Measurements from ENCODE around the gene ADAM22.

Gene ADAM22

DNA sequence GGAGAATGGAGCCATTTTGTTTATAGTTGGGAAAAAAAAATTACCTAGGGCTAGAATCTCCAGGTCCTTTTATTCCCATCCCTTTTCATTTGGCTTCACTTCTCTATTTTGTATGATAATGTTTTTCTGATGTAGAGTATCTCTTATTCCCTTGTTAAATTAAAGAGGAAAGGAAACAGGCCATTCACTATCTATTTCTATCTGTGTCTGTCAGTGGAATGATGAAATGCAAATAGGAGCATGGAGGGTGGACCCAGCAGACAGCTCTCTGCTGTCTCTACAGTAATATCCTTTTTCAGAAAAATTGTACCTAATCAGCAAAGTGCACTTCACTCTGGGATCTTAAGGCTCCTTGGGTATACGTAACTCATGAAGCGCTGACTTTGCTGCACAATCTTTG lies 149.8 kb downstream of the ADAM22 start:
- no peak for TF ChIP-seq POLR2AphosphoS5 (IDR thresholded peaks at IDR 0.05; ENCODE audit: low read depth, low read length)
- no peak for TF ChIP-seq TAF1 (IDR thresholded peaks at IDR 0.05; ENCODE audit: borderline replicate concordance, insufficient read depth, low read length)
- no peak for TF ChIP-seq FOXP2 (optimal IDR thresholded peaks at IDR 0.05; ENCODE audit: borderline replicate concordance, extremely low read depth, extremely low read length, insufficient read depth)
- TF ChIP-seq SIN3A (IDR thresholded peaks at IDR 0.05; ENCODE audit: borderline replicate concordance, insufficient read depth, low read length), result no peak
- TF ChIP-seq, protein P1, sequence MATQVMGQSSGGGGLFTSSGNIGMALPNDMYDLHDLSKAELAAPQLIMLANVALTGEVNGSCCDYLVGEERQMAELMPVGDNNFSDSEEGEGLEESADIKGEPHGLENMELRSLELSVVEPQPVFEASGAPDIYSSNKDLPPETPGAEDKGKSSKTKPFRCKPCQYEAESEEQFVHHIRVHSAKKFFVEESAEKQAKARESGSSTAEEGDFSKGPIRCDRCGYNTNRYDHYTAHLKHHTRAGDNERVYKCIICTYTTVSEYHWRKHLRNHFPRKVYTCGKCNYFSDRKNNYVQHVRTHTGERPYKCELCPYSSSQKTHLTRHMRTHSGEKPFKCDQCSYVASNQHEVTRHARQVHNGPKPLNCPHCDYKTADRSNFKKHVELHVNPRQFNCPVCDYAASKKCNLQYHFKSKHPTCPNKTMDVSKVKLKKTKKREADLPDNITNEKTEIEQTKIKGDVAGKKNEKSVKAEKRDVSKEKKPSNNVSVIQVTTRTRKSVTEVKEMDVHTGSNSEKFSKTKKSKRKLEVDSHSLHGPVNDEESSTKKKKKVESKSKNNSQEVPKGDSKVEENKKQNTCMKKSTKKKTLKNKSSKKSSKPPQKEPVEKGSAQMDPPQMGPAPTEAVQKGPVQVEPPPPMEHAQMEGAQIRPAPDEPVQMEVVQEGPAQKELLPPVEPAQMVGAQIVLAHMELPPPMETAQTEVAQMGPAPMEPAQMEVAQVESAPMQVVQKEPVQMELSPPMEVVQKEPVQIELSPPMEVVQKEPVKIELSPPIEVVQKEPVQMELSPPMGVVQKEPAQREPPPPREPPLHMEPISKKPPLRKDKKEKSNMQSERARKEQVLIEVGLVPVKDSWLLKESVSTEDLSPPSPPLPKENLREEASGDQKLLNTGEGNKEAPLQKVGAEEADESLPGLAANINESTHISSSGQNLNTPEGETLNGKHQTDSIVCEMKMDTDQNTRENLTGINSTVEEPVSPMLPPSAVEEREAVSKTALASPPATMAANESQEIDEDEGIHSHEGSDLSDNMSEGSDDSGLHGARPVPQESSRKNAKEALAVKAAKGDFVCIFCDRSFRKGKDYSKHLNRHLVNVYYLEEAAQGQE (IDR thresholded peaks at IDR 0.05; ENCODE audit: insufficient read depth in 1 of 2, low read depth in 2 of 2, low read length in 2 of 2), result no peak

DNA sequence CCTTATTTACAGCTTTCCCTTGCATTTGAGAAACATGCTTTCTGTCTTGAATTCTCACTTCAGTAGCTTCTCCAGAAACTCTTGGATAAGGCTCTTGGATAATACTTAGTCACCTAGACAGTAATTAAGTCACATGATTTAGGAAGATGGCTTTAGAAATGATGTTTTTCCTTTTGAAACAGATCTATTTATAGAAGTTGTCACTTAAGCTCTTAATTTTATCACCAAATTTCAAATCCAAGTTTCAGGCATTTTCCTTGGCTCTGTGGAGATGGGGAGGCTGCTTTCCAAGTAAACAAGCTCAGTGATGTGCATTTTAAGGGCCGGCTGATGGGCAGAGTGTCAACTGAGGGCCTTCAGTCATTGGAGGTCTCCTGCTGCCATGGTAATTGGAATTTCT lies 155.5 kb downstream of the ADAM22 start:
- TF ChIP-seq, protein P1 (IDR thresholded peaks at IDR 0.05; ENCODE audit: insufficient read depth in 1 of 2, low read depth in 2 of 2, low read length in 2 of 2), result no peak
- no peak for TF ChIP-seq SIN3A (IDR thresholded peaks at IDR 0.05; ENCODE audit: borderline replicate concordance, insufficient read depth, low read length)
- no peak for TF ChIP-seq FOXP2 (optimal IDR thresholded peaks at IDR 0.05; ENCODE audit: borderline replicate concordance, extremely low read depth, extremely low read length, insufficient read depth)
- TF ChIP-seq TAF1 (IDR thresholded peaks at IDR 0.05; ENCODE audit: borderline replicate concordance, insufficient read depth, low read length), result no peak
- TF ChIP-seq POLR2AphosphoS5 (IDR thresholded peaks at IDR 0.05; ENCODE audit: low read depth, low read length), result no peak

DNA sequence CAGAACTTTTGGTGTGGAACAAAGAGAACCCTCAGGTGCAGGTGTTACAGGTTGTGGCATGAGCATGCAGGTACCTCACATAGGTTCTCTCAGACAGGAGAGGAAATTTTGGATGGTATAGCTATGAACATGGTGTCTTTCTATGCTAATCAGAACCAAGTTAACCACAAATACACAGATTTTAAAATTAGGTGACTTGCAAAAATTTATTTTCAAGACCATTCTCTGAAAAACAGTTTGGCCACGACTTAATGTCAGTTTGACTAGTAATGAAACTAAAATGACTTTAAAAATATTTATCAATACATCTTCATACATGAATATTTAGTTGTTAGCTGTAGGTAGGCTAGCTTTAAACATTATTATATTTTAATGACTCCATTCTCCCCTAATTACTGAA lies 156.2 kb downstream of the ADAM22 start:
- TF ChIP-seq FOXP2 (optimal IDR thresholded peaks at IDR 0.05; ENCODE audit: borderline replicate concordance, extremely low read depth, extremely low read length, insufficient read depth), result no peak
- no peak for TF ChIP-seq POLR2AphosphoS5 (IDR thresholded peaks at IDR 0.05; ENCODE audit: low read depth, low read length)
- TF ChIP-seq SIN3A (IDR thresholded peaks at IDR 0.05; ENCODE audit: borderline replicate concordance, insufficient read depth, low read length), result no peak
- TF ChIP-seq, protein P1 (IDR thresholded peaks at IDR 0.05; ENCODE audit: insufficient read depth in 1 of 2, low read depth in 2 of 2, low read length in 2 of 2), result no peak
- no peak for TF ChIP-seq TAF1 (IDR thresholded peaks at IDR 0.05; ENCODE audit: borderline replicate concordance, insufficient read depth, low read length)

DNA sequence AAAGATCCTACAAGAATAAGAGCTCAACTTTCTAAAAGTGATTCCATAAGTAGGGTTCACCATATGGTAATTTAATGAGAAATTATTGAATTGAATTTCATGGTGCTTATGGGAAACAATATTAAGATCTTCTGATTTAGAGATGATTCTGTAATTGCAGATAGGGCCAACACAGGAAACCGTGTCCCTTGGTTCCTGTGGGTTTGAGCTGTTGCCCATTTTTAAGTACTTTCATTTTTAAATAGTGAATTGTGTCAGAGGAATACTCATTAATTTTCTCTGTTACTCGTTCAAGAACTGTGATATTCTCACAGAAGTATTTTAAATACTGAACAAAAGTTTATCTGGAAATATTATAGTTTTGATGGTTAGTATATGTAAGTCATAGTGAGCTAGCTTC lies 156.6 kb downstream of the ADAM22 start:
- TF ChIP-seq, protein P1 (IDR thresholded peaks at IDR 0.05; ENCODE audit: insufficient read depth in 1 of 2, low read depth in 2 of 2, low read length in 2 of 2), result no peak
- no peak for TF ChIP-seq FOXP2 (optimal IDR thresholded peaks at IDR 0.05; ENCODE audit: borderline replicate concordance, extremely low read depth, extremely low read length, insufficient read depth)
- no peak for TF ChIP-seq POLR2AphosphoS5 (IDR thresholded peaks at IDR 0.05; ENCODE audit: low read depth, low read length)
- no peak for TF ChIP-seq SIN3A (IDR thresholded peaks at IDR 0.05; ENCODE audit: borderline replicate concordance, insufficient read depth, low read length)
- no peak for TF ChIP-seq TAF1 (IDR thresholded peaks at IDR 0.05; ENCODE audit: borderline replicate concordance, insufficient read depth, low read length)

All from PFSK-1 (cell line).